Fibroblast of gingiva (primary cell): ENCODE measurements around the gene NBDY.

ENCODE experiments used
- DNase-seq: peaks from one replicate; pipeline ENCODE4 v3.0.0-alpha.2; 2011; ENCODE audit warnings: low read depth

Gene NBDY

GRCh38 chrX:56800801-56801200, 71.8 kb downstream of the NBDY start:
- DNase-seq = no peak

- no peak for DNase-seq
Measured at GRCh38 chrX:56802428-56802827, 73.4 kb downstream of the NBDY start.

GRCh38 chrX:56802921-56803849, 74.1 kb downstream of the NBDY start:
- DNase-seq = peak; percentile 54

GRCh38 chrX:56803850-56804681, 75.0 kb downstream of the NBDY start:
- DNase-seq = no peak

- no peak for DNase-seq
Measured at GRCh38 chrX:56804867-56805266, 75.8 kb downstream of the NBDY start.

- no peak for DNase-seq
Measured at GRCh38 chrX:56805399-56805798, 76.4 kb downstream of the NBDY start.

- peak; percentile 12 for DNase-seq
Measured at GRCh38 chrX:56806176-56806575, 77.1 kb downstream of the NBDY start.

GRCh38 chrX:56811599-56811998, 82.6 kb downstream of the NBDY start:
- no peak for DNase-seq

- peak; percentile 17 for DNase-seq
Measured at GRCh38 chrX:56812515-56813105, 83.6 kb downstream of the NBDY start.

- peak; percentile 86 for DNase-seq
Measured at GRCh38 chrX:56813318-56813837, 84.3 kb downstream of the NBDY start.

- DNase-seq = no peak
Measured at GRCh38 chrX:56817179-56817578, 88.1 kb downstream of the NBDY start.

GRCh38 chrX:56826020-56826419, 97.0 kb downstream of the NBDY start:
- DNase-seq = no peak

- DNase-seq = no peak
Measured at GRCh38 chrX:56833626-56834025, 104.6 kb downstream of the NBDY start.

GRCh38 chrX:56853436-56853835, 124.4 kb downstream of the NBDY start:
- DNase-seq = no peak

GRCh38 chrX:56857042-56857441, 128.0 kb downstream of the NBDY start:
- no peak for DNase-seq

GRCh38 chrX:56860888-56861287, 131.8 kb downstream of the NBDY start:
- no peak for DNase-seq
